Suprapubic skin (tissue), 4 donors: ENCODE data around the gene LRIG1. TPM values are rescaled to one million over a fixed set of nuclear protein-coding genes. Genes with fewer than 3 reads are reported as not detected.

Source experiments
- DNase-seq, 2 donors: peaks; one replicate each; pipeline ENCODE4 v3.0.0-alpha.2; 2019; ENCODE audit warnings: low spot score in 2 of 2
- H3K27ac ChIP-seq: fragments of 200-600 bp; sonication (generic); one replicate; pipeline ENCODE4 v1.5.1; 2019
- H3K27me3 ChIP-seq: fragments of 200-600 bp; sonication (generic); one replicate; pipeline ENCODE4 v1.5.1; 2019
- H3K36me3 ChIP-seq: fragments of 200-600 bp; sonication (generic); one replicate; pipeline ENCODE4 v1.5.1; 2019
- H3K4me1 ChIP-seq: fragments of 200-600 bp; sonication (generic); one replicate; pipeline ENCODE4 v1.5.1; 2019
- H3K4me3 ChIP-seq: fragments of 200-600 bp; sonication (generic); one replicate; pipeline ENCODE4 v1.5.1; 2019; ENCODE audit warnings: mild to moderate bottlenecking
- H3K9me3 ChIP-seq: fragments of 200-600 bp; sonication (generic); one replicate; pipeline ENCODE4 v1.5.1; 2019
- EP300 ChIP-seq: sonication (generic); formaldehyde crosslinking; IDR thresholded peaks from one replicate; pipeline ENCODE4 v1.6.1; 2017; ENCODE audit warnings: antibody characterized with exemption
- POLR2A ChIP-seq, 2 donors: fragments of 450-650 bp; IDR thresholded peaks; one replicate each; pipeline ENCODE4 v1.6.1; 2017; ENCODE audit warnings: antibody characterized with exemption in 2 of 2, mild to moderate bottlenecking in 2 of 2, moderate library complexity in 2 of 2
- POLR2AphosphoS5 ChIP-seq, 3 donors: sonication (generic); formaldehyde crosslinking; IDR thresholded peaks; one replicate each; pipeline ENCODE4 v1.6.1; 2017; ENCODE audit warnings: antibody characterized with exemption in 3 of 3
- WGBS: methylation state at CpG from one replicate; pipeline ENCODE4 v1.1.5; 2018; 5-methylcytosine and 5-hydroxymethylcytosine counted together
- total RNA-seq, 4 donors: library from RNA; depleted of rRNA; stranded (reverse); fragments of >200 nt; gene quantifications; one replicate each; pipeline ENCODE4 v1.1.0, GENCODE V29; 2016
- TF ChIP-seq, protein P1 (sequence below), 2 donors: fragments of 200-600 bp in 1 of 2; fragments of 450-650 bp in 1 of 2; sonication (generic) in 1 of 2; IDR thresholded peaks; one replicate each; pipeline ENCODE4 v1.5.1; 2016 to 2019; ENCODE audit warnings: antibody characterized with exemption in 2 of 2, mild to moderate bottlenecking in 1 of 2, moderate library complexity in 1 of 2

The LRIG1 gene
- total RNA-seq, 4 donors from 2014 or later: 69.1 to 88.0 (median 78.9) TPM

DNA sequence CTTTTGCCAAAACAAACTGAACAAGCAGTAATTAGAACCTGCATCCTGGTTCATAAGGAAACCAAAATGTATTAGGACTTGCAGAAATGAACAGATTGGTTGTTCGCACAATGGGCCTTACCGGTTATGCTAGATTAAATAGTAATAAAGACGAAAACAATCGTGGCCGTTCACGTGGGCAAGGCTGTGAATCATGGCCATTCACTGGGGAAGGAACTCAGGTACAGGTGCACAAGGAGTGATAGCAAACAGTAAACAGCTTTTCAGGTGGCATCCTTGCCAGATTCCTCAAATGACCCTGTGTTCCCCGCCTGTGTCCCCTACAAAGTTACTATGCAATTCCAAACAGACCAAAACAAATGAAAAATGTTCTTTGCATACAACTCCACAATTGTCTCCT is 8.2 kb downstream of the LRIG1 start:
- WGBS: 49% methylated on average over 7 of the region's 7 CpGs
- Histone ChIP-seq H3K9me3 (no peaks in the 10 kb centered on the region), H3K36me3 (no peaks in the 10 kb centered on the region), H3K4me3 (no peak overlapping the region), H3K4me1 (peaks cover 72% of the 10 kb centered on the region), H3K27me3 (no peaks in the 10 kb centered on the region), H3K27ac (peak overlapping the region; percentile 71)
- no peak for TF ChIP-seq EP300
- TF ChIP-seq, protein P1, sequence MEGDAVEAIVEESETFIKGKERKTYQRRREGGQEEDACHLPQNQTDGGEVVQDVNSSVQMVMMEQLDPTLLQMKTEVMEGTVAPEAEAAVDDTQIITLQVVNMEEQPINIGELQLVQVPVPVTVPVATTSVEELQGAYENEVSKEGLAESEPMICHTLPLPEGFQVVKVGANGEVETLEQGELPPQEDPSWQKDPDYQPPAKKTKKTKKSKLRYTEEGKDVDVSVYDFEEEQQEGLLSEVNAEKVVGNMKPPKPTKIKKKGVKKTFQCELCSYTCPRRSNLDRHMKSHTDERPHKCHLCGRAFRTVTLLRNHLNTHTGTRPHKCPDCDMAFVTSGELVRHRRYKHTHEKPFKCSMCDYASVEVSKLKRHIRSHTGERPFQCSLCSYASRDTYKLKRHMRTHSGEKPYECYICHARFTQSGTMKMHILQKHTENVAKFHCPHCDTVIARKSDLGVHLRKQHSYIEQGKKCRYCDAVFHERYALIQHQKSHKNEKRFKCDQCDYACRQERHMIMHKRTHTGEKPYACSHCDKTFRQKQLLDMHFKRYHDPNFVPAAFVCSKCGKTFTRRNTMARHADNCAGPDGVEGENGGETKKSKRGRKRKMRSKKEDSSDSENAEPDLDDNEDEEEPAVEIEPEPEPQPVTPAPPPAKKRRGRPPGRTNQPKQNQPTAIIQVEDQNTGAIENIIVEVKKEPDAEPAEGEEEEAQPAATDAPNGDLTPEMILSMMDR (IDR thresholded peaks at IDR 0.05): no peak
- TF ChIP-seq POLR2AphosphoS5 (IDR thresholded peaks at IDR 0.05): peak in 1 of 3 donors; percentile 43
- no peak for TF ChIP-seq POLR2A (IDR thresholded peaks at IDR 0.05)
- no peak for DNase-seq

DNA sequence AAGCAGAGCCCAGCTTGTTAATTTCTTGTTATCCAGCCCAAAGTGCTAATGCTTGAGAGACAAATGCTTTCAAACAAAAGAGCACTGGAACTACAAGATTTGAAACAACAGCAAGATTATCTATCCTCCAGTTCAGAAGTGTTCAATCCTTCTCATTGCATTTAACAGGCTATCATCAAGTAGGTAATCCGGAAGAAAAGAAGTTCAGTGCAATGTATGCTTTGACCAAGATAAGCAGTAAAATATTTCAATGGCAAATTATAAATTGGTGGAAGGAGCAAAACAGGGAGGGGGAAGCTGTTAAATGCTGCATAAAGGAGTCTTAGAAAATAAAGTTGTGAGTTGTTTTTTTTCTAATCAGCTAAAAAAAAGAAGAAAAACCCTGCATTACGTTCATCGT is 8.8 kb downstream of the LRIG1 start:
- Histone ChIP-seq H3K27me3 (no peaks in the 10 kb centered on the region), H3K27ac (peak overlapping the region; percentile 71), H3K9me3 (no peaks in the 10 kb centered on the region), H3K36me3 (no peaks in the 10 kb centered on the region), H3K4me1 (peaks cover 74% of the 10 kb centered on the region), H3K4me3 (no peak overlapping the region)
- 61% methylated on average over 3 of the region's 3 CpGs for WGBS
- DNase-seq: no peak
- TF ChIP-seq, protein P1 (IDR thresholded peaks at IDR 0.05): no peak
- TF ChIP-seq POLR2AphosphoS5 (IDR thresholded peaks at IDR 0.05) (no peak), POLR2A (IDR thresholded peaks at IDR 0.05) (no peak), EP300 (no peak)

DNA sequence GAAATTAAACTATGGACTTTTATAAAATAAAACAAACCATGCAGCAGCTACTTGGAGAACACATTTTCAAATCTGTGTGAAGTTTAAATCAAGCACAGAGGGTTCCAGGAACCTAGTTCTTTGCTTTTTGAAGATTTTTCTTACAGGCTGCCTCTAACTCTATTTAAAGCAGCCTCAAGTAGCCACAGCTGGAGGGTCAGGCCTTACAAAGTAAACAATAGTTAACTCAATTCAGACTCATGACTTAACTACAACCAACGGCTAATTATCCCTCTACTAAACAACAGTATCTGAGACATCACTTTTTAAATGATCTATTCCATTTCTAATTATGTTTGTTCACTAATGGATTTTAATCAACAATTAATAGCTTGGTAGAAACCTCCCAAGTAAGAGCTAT is 9.8 kb downstream of the LRIG1 start:
- Histone ChIP-seq H3K27ac (peak overlapping the region; percentile 18), H3K4me3 (no peak overlapping the region), H3K27me3 (no peaks in the 10 kb centered on the region), H3K36me3 (no peaks in the 10 kb centered on the region), H3K9me3 (no peaks in the 10 kb centered on the region), H3K4me1 (peaks cover 72% of the 10 kb centered on the region)
- TF ChIP-seq EP300 (no peak), POLR2A (IDR thresholded peaks at IDR 0.05) (no peak), POLR2AphosphoS5 (IDR thresholded peaks at IDR 0.05) (no peak)
- TF ChIP-seq, protein P1 (IDR thresholded peaks at IDR 0.05): no peak
- 62% methylated on average over 1 of the region's 1 CpG for WGBS
- no peak for DNase-seq

DNA sequence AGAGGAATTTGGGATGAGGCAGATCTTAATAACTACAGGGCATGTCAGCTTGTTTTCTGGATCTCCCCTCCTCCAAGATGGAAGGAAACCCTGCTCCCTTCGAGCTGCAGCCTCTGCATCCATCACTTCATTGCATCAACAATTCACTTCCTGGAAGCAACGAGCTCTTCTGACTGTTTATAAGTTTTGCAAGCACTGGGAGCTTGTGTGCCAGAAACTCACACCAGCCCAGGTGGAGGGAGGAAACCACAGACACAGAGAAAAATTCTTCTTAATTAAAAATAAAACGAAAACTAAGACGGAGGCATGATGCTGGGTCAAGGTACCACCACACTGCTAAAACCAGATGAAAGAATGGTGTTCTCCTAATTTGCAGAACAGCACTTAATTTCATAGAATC is 10.6 kb downstream of the LRIG1 start:
- H3K27me3 ChIP-seq: no peaks in the 10 kb centered on the region
- H3K9me3 ChIP-seq: no peaks in the 10 kb centered on the region
- H3K36me3 ChIP-seq: no peaks in the 10 kb centered on the region
- TF ChIP-seq POLR2A (IDR thresholded peaks at IDR 0.05): no peak
- no peak for DNase-seq
- H3K4me1 ChIP-seq: peaks cover 72% of the 10 kb centered on the region
- no peak overlapping the region for H3K4me3 ChIP-seq
- peak overlapping the region; percentile 18 for H3K27ac ChIP-seq
- 28% methylated on average over 4 of the region's 4 CpGs for WGBS

DNA sequence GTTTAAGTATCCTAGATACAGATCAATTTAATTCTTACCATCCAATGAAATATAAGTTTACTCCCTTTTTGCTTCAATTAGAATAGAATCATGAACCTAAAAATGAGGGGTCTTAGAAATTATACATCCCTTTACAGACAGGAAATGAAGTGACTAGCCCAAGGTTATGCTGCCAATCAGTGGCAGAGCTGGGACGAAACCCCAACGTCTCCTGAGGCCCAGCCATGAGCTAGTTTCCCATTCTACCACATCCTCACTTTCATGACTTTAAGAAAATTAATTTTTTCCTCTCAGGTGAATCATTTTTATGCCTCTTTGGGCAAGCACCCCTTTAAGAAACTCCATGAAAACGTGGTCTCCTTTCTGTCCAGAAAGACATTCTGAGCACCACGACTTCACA is 11.2 kb downstream of the LRIG1 start:
- H3K27me3 ChIP-seq: no peaks in the 10 kb centered on the region
- 73% methylated on average over 4 of the region's 4 CpGs for WGBS
- H3K4me3 ChIP-seq: no peak overlapping the region
- peak overlapping the region; percentile 18 for H3K27ac ChIP-seq
- no peak for DNase-seq
- H3K36me3 ChIP-seq: no peaks in the 10 kb centered on the region
- no peaks in the 10 kb centered on the region for H3K9me3 ChIP-seq
- TF ChIP-seq POLR2A (IDR thresholded peaks at IDR 0.05) (no peak), POLR2AphosphoS5 (IDR thresholded peaks at IDR 0.05) (no peak), EP300 (no peak)
- TF ChIP-seq, protein P1 (IDR thresholded peaks at IDR 0.05): no peak
- peaks cover 68% of the 10 kb centered on the region for H3K4me1 ChIP-seq

DNA sequence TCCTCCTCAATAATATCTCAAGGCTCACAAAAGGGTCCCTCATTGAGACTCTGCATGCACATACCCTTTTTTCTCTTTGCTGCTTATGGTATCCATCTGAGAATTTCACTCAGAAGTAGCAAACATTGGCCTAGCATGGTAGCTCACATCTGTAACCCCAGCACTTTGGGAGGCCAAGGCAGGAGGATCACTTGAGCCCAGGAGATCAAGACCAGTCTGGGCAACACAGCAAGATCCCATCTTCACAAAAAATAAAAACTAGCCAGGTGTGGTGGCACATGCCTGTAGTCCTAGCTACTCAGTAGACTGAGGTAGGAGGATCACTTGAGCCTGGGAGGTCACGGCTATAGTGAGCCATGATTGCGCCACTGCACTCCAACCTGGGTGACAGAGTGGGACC is 11.7 kb downstream of the LRIG1 start:
- 92% methylated on average over 2 of the region's 2 CpGs for WGBS
- Histone ChIP-seq H3K27me3 (no peaks in the 10 kb centered on the region), H3K4me1 (peaks cover 69% of the 10 kb centered on the region)

More for the DNA sequence above, 11.7 kb downstream of the LRIG1 start:
- no peak for DNase-seq
- TF ChIP-seq POLR2A (IDR thresholded peaks at IDR 0.05) (no peak), EP300 (no peak), POLR2AphosphoS5 (IDR thresholded peaks at IDR 0.05) (no peak)
- TF ChIP-seq, protein P1 (IDR thresholded peaks at IDR 0.05): no peak
- Histone ChIP-seq H3K36me3 (no peaks in the 10 kb centered on the region), H3K9me3 (no peaks in the 10 kb centered on the region), H3K4me3 (no peak overlapping the region), H3K27ac (no peak overlapping the region)
